Measurements from ENCODE around the gene PER2. TPM values are rescaled to one million over a fixed set of nuclear protein-coding genes. Genes with fewer than 3 reads are reported as not detected.

Gene PER2
- total and polyA plus RNA-seq, 8 donors = 4.4 to 188 (median 23.2) TPM

DNA sequence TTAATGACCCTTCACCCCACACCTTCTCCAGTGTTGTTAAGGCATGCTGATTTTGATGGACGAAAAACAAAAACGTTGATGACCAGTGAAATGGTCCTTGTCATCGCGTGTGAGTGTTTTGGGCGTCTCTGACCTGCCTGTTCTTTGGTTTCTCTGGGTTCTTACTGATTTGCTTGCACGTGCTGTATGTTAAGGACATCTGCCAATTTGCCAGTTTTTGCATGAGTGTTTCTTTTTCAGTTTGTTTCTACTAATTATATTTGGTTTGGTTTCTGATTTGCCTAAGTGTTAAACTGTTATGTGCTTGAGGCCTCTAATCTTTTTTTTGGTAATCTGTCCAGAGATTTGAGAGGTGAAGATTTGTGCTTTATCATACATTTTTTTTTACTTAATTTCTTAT is 46.5 kb upstream of the PER2 start:
- intact Hi-C loops (cut with DNase I; ENCODE audit: low total_unique reads) = no loop called here
- H3K27ac ChIP-seq = no peak overlapping the region

DNA sequence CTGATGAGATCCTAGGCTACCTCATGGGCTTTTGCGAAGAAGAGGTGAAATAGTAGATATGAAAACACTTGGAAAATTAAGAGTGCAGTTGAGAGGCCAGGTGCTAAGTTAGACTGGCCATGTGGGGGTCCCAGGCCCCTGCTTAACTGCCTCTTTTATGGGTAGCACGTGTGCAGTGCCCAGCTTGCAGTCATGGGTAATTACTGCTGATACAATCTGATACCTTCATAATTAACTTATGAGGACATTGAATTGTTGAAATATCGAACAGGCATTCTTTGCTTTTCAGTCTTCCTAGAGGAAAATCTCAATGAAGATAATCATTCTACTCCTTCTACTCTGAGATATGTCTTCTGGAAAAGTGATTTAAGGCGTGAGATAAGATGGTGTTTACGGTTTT is 43.5 kb upstream of the PER2 start:
- no peaks in the 10 kb centered on the region for H3K4me1 ChIP-seq
- TF ChIP-seq, protein P1, sequence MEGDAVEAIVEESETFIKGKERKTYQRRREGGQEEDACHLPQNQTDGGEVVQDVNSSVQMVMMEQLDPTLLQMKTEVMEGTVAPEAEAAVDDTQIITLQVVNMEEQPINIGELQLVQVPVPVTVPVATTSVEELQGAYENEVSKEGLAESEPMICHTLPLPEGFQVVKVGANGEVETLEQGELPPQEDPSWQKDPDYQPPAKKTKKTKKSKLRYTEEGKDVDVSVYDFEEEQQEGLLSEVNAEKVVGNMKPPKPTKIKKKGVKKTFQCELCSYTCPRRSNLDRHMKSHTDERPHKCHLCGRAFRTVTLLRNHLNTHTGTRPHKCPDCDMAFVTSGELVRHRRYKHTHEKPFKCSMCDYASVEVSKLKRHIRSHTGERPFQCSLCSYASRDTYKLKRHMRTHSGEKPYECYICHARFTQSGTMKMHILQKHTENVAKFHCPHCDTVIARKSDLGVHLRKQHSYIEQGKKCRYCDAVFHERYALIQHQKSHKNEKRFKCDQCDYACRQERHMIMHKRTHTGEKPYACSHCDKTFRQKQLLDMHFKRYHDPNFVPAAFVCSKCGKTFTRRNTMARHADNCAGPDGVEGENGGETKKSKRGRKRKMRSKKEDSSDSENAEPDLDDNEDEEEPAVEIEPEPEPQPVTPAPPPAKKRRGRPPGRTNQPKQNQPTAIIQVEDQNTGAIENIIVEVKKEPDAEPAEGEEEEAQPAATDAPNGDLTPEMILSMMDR (IDR thresholded peaks at IDR 0.05) = no peak
- TF ChIP-seq EP300 (IDR thresholded peaks at IDR 0.05) (no peak), POLR2A (IDR thresholded peaks at IDR 0.05) (no peak), POLR2AphosphoS5 (IDR thresholded peaks at IDR 0.05) (no peak)
- no peaks in the 10 kb centered on the region for H3K27me3 ChIP-seq
- intact Hi-C loops (cut with DNase I; ENCODE audit: low total_unique reads) = no loop called here
- H3K4me3 ChIP-seq = no peak overlapping the region
- no peak for DNase-seq
- no peaks in the 10 kb centered on the region for H3K9me3 ChIP-seq
- H3K27ac ChIP-seq = no peak overlapping the region
- peaks cover 12 to 82% (median 72%) of the 10 kb centered on the region in 4 donors for H3K36me3 ChIP-seq
- 79 to 88% (median 81%) methylated on average over 5 of the region's 5 CpGs for WGBS, 5 donors

More for the DNA sequence above, 46.5 kb upstream of the PER2 start:
- Histone ChIP-seq H3K4me1 (peaks cover 0 to 7% (median 2%) of the 10 kb centered on the region in 4 donors), H3K4me3 (no peak overlapping the region), H3K36me3 (peaks cover 6 to 76% (median 61%) of the 10 kb centered on the region in 4 donors), H3K9me3 (no peaks in the 10 kb centered on the region), H3K27me3 (no peaks in the 10 kb centered on the region)
- 77 to 95% (median 86%) methylated on average over 6 of the region's 6 CpGs for WGBS, 5 donors
- TF ChIP-seq, protein P1 (IDR thresholded peaks at IDR 0.05) = no peak
- TF ChIP-seq POLR2AphosphoS5 (IDR thresholded peaks at IDR 0.05) (no peak), EP300 (IDR thresholded peaks at IDR 0.05) (no peak), POLR2A (IDR thresholded peaks at IDR 0.05) (no peak)
- DNase-seq = no peak

DNA sequence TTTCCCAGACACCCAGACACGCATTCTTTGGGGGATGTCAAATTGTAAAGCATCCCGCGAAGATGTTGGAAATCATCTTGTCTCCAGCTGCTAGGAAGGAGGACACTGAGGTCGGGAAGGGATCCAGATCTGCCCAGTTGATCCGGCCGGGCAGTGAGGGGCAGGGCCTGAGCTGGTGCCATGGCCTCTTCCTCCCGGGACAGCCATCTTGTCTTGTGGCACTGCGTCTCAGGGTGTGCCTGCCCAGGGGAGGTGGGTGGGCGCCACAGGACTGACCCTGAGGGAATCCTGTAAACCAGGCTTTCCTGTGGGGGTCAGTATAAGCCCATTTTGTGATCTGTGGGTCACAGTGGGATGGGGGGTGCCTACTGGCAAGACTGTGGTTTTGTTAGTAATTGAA is 42.0 kb upstream of the PER2 start:
- H3K4me1 ChIP-seq = no peaks in the 10 kb centered on the region
- TF ChIP-seq EP300 (IDR thresholded peaks at IDR 0.05) = no peak
- TF ChIP-seq, protein P1 (IDR thresholded peaks at IDR 0.05) = no peak
- TF ChIP-seq POLR2A (IDR thresholded peaks at IDR 0.05) = no peak
- no peak for TF ChIP-seq POLR2AphosphoS5 (IDR thresholded peaks at IDR 0.05)

DNA sequence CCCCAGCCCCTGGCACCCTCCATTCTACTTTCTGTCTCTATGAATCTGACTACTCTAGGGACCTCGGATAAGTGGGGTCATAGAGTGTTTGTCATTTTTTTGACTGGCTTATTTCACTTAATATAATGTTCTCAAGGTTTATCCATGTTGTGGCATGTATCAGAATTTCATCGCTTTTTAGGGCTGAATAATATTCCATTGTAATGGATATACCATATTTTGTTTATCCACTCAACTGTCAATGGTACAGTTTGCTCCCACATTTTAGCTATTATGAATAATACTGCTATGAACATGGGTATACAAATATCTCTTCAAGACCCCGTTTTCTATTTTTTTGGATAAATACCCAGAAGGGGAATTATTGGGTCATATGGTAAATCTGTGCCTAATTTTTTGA is 39.3 kb upstream of the PER2 start:
- DNase-seq = no peak
- intact Hi-C loops (cut with DNase I; ENCODE audit: low total_unique reads) = no loop called here
- H3K27me3 ChIP-seq = no peaks in the 10 kb centered on the region
- 94 to 100% (median 97%) methylated on average over 3 of the region's 3 CpGs for WGBS, 5 donors
- H3K4me1 ChIP-seq = no peaks in the 10 kb centered on the region
- H3K36me3 ChIP-seq = peaks cover 26 to 94% (median 64%) of the 10 kb centered on the region in 4 donors
- TF ChIP-seq POLR2AphosphoS5 (IDR thresholded peaks at IDR 0.05) (no peak), EP300 (IDR thresholded peaks at IDR 0.05) (no peak), POLR2A (IDR thresholded peaks at IDR 0.05) (no peak)
- TF ChIP-seq, protein P1 (IDR thresholded peaks at IDR 0.05) = no peak
- H3K4me3 ChIP-seq = no peak overlapping the region
- H3K27ac ChIP-seq = no peak overlapping the region
- H3K9me3 ChIP-seq = no peaks in the 10 kb centered on the region

More for the DNA sequence above, 42.0 kb upstream of the PER2 start:
- no peak for DNase-seq
- no peaks in the 10 kb centered on the region for H3K27me3 ChIP-seq
- no peaks in the 10 kb centered on the region for H3K9me3 ChIP-seq
- H3K4me3 ChIP-seq = no peak overlapping the region
- peaks cover 20 to 85% (median 75%) of the 10 kb centered on the region in 4 donors for H3K36me3 ChIP-seq
- H3K27ac ChIP-seq = no peak overlapping the region
- intact Hi-C loops (cut with DNase I; ENCODE audit: low total_unique reads) = no loop called here
- 89 to 96% (median 94%) methylated on average over 9 of the region's 9 CpGs for WGBS, 5 donors
